ENCODE measurements around the gene CREB3L1. TPM values are rescaled to one million over a fixed set of nuclear protein-coding genes. Genes with fewer than 3 reads are reported as not detected.

CREB3L1 gene
- total and polyA plus RNA-seq, 2 experiments from 2014 or later = 22.9 to 275 TPM

- H3K36me3 ChIP-seq (replicated peaks; ENCODE audit: insufficient read depth, low read depth) = no peaks in the 10 kb centered on the region
- peaks cover 76% of the 10 kb centered on the region for H3K79me2 ChIP-seq
- DNase-seq (ENCODE audit: low spot score) = no peak
- no peak for TF ChIP-seq EZH2 (IDR thresholded peaks at IDR 0.05; ENCODE audit: borderline replicate concordance)
- TF ChIP-seq EZH2phosphoT487 (IDR thresholded peaks at IDR 0.05; ENCODE audit: low read depth, severe bottlenecking, unreplicated experiment) = no peak
- no peak for TF ChIP-seq CTCF (IDR thresholded peaks at IDR 0.05; ENCODE audit: poor library complexity)
- H3K27ac ChIP-seq = peak overlapping the region; percentile 94
- no peaks in the 10 kb centered on the region for H3K27me3 ChIP-seq
- WGBS (ENCODE audit: low lambda C conversion rate, missing lambda C conversion rate) = 66% methylated on average over 5 of the region's 5 CpGs
- no peaks in the 10 kb centered on the region for H3K9me2 ChIP-seq (replicated peaks; ENCODE audit: insufficient read depth)
- no peak overlapping the region for H2AFZ ChIP-seq
- no peak overlapping the region for H3K4me3 ChIP-seq
- peaks cover 39% of the 10 kb centered on the region for H3K4me1 ChIP-seq (ENCODE audit: insufficient read depth)
- no peaks in the 10 kb centered on the region for H3K9me3 ChIP-seq (ENCODE audit: low read depth)
- peaks cover 15% of the 10 kb centered on the region for H4K20me1 ChIP-seq (ENCODE audit: insufficient read depth, poor library complexity, severe bottlenecking)
- peak overlapping the region; percentile 90 for H3K4me2 ChIP-seq
These were observed 3.2 kb downstream of the CREB3L1 start for GRCh38 chr11:46280706-46281105.

- Histone ChIP-seq H3K27ac (peak overlapping the region; percentile 94), H3K27me3 (no peaks in the 10 kb centered on the region), H3K4me2 (peak overlapping the region; percentile 90), H3K4me1 (ENCODE audit: insufficient read depth) (peaks cover 40% of the 10 kb centered on the region), H3K4me3 (no peak overlapping the region), H4K20me1 (ENCODE audit: insufficient read depth, poor library complexity, severe bottlenecking) (peaks cover 18% of the 10 kb centered on the region), H3K36me3 (replicated peaks; ENCODE audit: insufficient read depth, low read depth) (no peaks in the 10 kb centered on the region), H3K79me2 (peaks cover 83% of the 10 kb centered on the region), H2AFZ (no peak overlapping the region), H3K9me3 (ENCODE audit: low read depth) (no peaks in the 10 kb centered on the region), H3K9me2 (replicated peaks; ENCODE audit: insufficient read depth) (no peaks in the 10 kb centered on the region)
- 18% methylated on average over 7 of the region's 7 CpGs for WGBS (ENCODE audit: low lambda C conversion rate, missing lambda C conversion rate)
- TF ChIP-seq CTCF (IDR thresholded peaks at IDR 0.05; ENCODE audit: poor library complexity) (no peak), EZH2phosphoT487 (IDR thresholded peaks at IDR 0.05; ENCODE audit: low read depth, severe bottlenecking, unreplicated experiment) (no peak), EZH2 (IDR thresholded peaks at IDR 0.05; ENCODE audit: borderline replicate concordance) (no peak)
- DNase-seq (ENCODE audit: low spot score) = peak; percentile 60
These were observed 3.9 kb downstream of the CREB3L1 start for GRCh38 chr11:46281371-46281831.

GRCh38 chr11:46285173-46285572 is 7.7 kb downstream of the CREB3L1 start:
- no peaks in the 10 kb centered on the region for H3K9me3 ChIP-seq (ENCODE audit: low read depth)
- peaks cover 93% of the 10 kb centered on the region for H3K79me2 ChIP-seq
- WGBS (ENCODE audit: low lambda C conversion rate, missing lambda C conversion rate) = 89% methylated on average over 3 of the region's 3 CpGs
- H3K4me2 ChIP-seq = peak overlapping the region; percentile 40
- H3K36me3 ChIP-seq (replicated peaks; ENCODE audit: insufficient read depth, low read depth) = no peaks in the 10 kb centered on the region
- H3K4me3 ChIP-seq = no peak overlapping the region
- no peaks in the 10 kb centered on the region for H3K9me2 ChIP-seq (replicated peaks; ENCODE audit: insufficient read depth)
- TF ChIP-seq CTCF (IDR thresholded peaks at IDR 0.05; ENCODE audit: poor library complexity) (no peak), EZH2phosphoT487 (IDR thresholded peaks at IDR 0.05; ENCODE audit: low read depth, severe bottlenecking, unreplicated experiment) (no peak), EZH2 (IDR thresholded peaks at IDR 0.05; ENCODE audit: borderline replicate concordance) (no peak)
- H2AFZ ChIP-seq = no peak overlapping the region
- H3K4me1 ChIP-seq (ENCODE audit: insufficient read depth) = peaks cover 30% of the 10 kb centered on the region
- H3K27ac ChIP-seq = peak overlapping the region; percentile 13
- H4K20me1 ChIP-seq (ENCODE audit: insufficient read depth, poor library complexity, severe bottlenecking) = peaks cover 14% of the 10 kb centered on the region
- DNase-seq (ENCODE audit: low spot score) = no peak
- H3K27me3 ChIP-seq = no peaks in the 10 kb centered on the region
